ENCODE measurements around the gene MMAB. TPM values are rescaled to one million over a fixed set of nuclear protein-coding genes. Genes with fewer than 3 reads are reported as not detected.

Gene MMAB
- total RNA-seq, 1 experiment from 2014 or later, result 83.0 TPM

- Histone ChIP-seq H3K9me3 (ENCODE audit: low read length) (no peaks in the 10 kb centered on the region), H3K4me1 (ENCODE audit: insufficient read depth, low read length) (peaks cover 11% of the 10 kb centered on the region), H4K20me1 (ENCODE audit: low read length) (no peaks in the 10 kb centered on the region), H3F3A (ENCODE audit: low read length, unreplicated experiment) (no peaks in the 10 kb centered on the region), H3K27ac (ENCODE audit: low read length) (no peak overlapping the region), H3K36me3 (ENCODE audit: low read depth, low read length) (no peaks in the 10 kb centered on the region; the same call in 1 of the 2 replicates), H3K27me3 (ENCODE audit: low read length) (no peaks in the 10 kb centered on the region), H3K79me2 (ENCODE audit: low read length) (no peaks in the 10 kb centered on the region), H3K9me2 (replicated peaks; ENCODE audit: low read length) (no peaks in the 10 kb centered on the region), H2AFZ (ENCODE audit: low read length) (no peak overlapping the region), H3K4me3 (ENCODE audit: low read length) (no peak overlapping the region), H3K4me2 (ENCODE audit: low read length) (no peak overlapping the region), H3K9ac (ENCODE audit: low read length) (no peak overlapping the region)
- no peak for ATAC-seq
- DNase-seq, result no peak
- TSS peak; percentile 11 for BruUV-seq (replicated peaks)
- POLR2A ChIA-PET (ENCODE audit: unreplicated experiment), result no interaction called here
- CTCF ChIA-PET, result interaction anchor here (0.7 kb wide), 1 partner anchor 122 kb away, joined by 4 read pairs; no protein-coding TSS in a partner anchor
- TF ChIP-seq EZH2 (IDR thresholded peaks at IDR 0.05; ENCODE audit: low read length, unreplicated experiment) (no peak), CTCF (conservative IDR thresholded peaks at IDR 0.05; ENCODE audit: low read depth, low read length) (no peak), EZH2phosphoT487 (IDR thresholded peaks at IDR 0.05; ENCODE audit: borderline replicate concordance, low read length) (no peak)
- intact Hi-C loops (cut with micrococcal nuclease), result no loop called here
Measured at GRCh38 chr12:109535231-109535862, 38.0 kb downstream of the MMAB start.

- CTCF ChIA-PET, result no interaction called here
Measured at GRCh38 chr12:109534456-109534855, 38.8 kb downstream of the MMAB start.

More at GRCh38 chr12:109534456-109534855, 38.8 kb downstream of the MMAB start:
- no peak overlapping the region for H3K4me3 ChIP-seq (ENCODE audit: low read length)
- no peaks in the 10 kb centered on the region; the same call in 1 of the 2 replicates for H3K36me3 ChIP-seq (ENCODE audit: low read depth, low read length)
- no TSS peak for BruUV-seq (replicated peaks)
- no peaks in the 10 kb centered on the region for H3K9me3 ChIP-seq (ENCODE audit: low read length)
- ATAC-seq (no peak), DNase-seq (no peak)
- no peaks in the 10 kb centered on the region for H3K79me2 ChIP-seq (ENCODE audit: low read length)
- intact Hi-C loops (cut with micrococcal nuclease), result no loop called here
- H3K9ac ChIP-seq (ENCODE audit: low read length), result no peak overlapping the region
- TF ChIP-seq CTCF (conservative IDR thresholded peaks at IDR 0.05; ENCODE audit: low read depth, low read length), result no peak
- TF ChIP-seq EZH2phosphoT487 (IDR thresholded peaks at IDR 0.05; ENCODE audit: borderline replicate concordance, low read length), result no peak
- no peak for TF ChIP-seq EZH2 (IDR thresholded peaks at IDR 0.05; ENCODE audit: low read length, unreplicated experiment)
- no peaks in the 10 kb centered on the region for H3K9me2 ChIP-seq (replicated peaks; ENCODE audit: low read length)
- H3K27me3 ChIP-seq (ENCODE audit: low read length), result no peaks in the 10 kb centered on the region
- H4K20me1 ChIP-seq (ENCODE audit: low read length), result no peaks in the 10 kb centered on the region
- no peak overlapping the region for H3K27ac ChIP-seq (ENCODE audit: low read length)
- H3K4me1 ChIP-seq (ENCODE audit: insufficient read depth, low read length), result peaks cover 5% of the 10 kb centered on the region
- H2AFZ ChIP-seq (ENCODE audit: low read length), result no peak overlapping the region
- POLR2A ChIA-PET (ENCODE audit: unreplicated experiment), result no interaction called here
- no peak overlapping the region for H3K4me2 ChIP-seq (ENCODE audit: low read length)
- no peaks in the 10 kb centered on the region for H3F3A ChIP-seq (ENCODE audit: low read length, unreplicated experiment)
